Measurements from ENCODE around the gene PARD3B. TPM values are rescaled to one million over a fixed set of nuclear protein-coding genes. Genes with fewer than 3 reads are reported as not detected.

Gene PARD3B
- total and polyA plus RNA-seq, 2 of the 8 experiments (the other 6 are each of a cell fraction or from before 2014, with no cell fraction given) = 1.2 to 5.7 TPM

DNA sequence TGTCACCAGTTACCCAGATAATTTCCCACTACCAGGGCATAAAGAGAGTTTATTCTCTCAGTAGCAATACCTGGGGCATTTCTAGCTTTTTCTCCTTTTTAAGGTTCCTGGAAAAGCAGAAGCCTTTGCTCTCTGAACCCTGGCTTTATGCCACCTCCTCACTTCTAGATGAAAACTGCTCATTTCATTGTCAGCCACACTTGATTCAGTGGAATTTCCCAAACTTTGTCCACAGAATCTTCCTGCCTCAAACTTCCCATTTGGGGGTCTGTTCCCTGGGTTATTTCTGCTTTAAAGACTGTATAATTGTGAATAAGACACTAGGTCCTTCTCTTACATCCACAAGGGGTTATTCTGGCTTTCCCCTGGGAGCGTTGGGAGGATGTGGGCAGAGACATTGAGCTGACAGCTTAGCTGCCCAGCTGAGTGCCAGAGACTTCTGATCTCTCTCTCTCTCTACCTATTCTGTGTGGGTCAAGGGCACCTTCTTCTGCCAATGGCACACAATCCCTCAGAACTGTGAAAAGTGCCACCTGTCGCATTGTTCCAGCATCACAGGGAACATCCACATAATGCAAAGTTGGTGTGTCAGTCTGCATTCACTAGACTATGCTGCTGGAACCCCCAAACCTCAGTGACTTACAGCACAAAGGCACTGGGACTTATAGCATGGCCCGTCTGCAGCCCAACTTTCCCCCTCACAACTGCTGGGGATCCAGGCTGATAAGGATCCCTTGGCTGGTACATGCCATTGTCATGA lies 1117.1 kb downstream of the PARD3B start (continued):
- TF ChIP-seq, protein P1, sequence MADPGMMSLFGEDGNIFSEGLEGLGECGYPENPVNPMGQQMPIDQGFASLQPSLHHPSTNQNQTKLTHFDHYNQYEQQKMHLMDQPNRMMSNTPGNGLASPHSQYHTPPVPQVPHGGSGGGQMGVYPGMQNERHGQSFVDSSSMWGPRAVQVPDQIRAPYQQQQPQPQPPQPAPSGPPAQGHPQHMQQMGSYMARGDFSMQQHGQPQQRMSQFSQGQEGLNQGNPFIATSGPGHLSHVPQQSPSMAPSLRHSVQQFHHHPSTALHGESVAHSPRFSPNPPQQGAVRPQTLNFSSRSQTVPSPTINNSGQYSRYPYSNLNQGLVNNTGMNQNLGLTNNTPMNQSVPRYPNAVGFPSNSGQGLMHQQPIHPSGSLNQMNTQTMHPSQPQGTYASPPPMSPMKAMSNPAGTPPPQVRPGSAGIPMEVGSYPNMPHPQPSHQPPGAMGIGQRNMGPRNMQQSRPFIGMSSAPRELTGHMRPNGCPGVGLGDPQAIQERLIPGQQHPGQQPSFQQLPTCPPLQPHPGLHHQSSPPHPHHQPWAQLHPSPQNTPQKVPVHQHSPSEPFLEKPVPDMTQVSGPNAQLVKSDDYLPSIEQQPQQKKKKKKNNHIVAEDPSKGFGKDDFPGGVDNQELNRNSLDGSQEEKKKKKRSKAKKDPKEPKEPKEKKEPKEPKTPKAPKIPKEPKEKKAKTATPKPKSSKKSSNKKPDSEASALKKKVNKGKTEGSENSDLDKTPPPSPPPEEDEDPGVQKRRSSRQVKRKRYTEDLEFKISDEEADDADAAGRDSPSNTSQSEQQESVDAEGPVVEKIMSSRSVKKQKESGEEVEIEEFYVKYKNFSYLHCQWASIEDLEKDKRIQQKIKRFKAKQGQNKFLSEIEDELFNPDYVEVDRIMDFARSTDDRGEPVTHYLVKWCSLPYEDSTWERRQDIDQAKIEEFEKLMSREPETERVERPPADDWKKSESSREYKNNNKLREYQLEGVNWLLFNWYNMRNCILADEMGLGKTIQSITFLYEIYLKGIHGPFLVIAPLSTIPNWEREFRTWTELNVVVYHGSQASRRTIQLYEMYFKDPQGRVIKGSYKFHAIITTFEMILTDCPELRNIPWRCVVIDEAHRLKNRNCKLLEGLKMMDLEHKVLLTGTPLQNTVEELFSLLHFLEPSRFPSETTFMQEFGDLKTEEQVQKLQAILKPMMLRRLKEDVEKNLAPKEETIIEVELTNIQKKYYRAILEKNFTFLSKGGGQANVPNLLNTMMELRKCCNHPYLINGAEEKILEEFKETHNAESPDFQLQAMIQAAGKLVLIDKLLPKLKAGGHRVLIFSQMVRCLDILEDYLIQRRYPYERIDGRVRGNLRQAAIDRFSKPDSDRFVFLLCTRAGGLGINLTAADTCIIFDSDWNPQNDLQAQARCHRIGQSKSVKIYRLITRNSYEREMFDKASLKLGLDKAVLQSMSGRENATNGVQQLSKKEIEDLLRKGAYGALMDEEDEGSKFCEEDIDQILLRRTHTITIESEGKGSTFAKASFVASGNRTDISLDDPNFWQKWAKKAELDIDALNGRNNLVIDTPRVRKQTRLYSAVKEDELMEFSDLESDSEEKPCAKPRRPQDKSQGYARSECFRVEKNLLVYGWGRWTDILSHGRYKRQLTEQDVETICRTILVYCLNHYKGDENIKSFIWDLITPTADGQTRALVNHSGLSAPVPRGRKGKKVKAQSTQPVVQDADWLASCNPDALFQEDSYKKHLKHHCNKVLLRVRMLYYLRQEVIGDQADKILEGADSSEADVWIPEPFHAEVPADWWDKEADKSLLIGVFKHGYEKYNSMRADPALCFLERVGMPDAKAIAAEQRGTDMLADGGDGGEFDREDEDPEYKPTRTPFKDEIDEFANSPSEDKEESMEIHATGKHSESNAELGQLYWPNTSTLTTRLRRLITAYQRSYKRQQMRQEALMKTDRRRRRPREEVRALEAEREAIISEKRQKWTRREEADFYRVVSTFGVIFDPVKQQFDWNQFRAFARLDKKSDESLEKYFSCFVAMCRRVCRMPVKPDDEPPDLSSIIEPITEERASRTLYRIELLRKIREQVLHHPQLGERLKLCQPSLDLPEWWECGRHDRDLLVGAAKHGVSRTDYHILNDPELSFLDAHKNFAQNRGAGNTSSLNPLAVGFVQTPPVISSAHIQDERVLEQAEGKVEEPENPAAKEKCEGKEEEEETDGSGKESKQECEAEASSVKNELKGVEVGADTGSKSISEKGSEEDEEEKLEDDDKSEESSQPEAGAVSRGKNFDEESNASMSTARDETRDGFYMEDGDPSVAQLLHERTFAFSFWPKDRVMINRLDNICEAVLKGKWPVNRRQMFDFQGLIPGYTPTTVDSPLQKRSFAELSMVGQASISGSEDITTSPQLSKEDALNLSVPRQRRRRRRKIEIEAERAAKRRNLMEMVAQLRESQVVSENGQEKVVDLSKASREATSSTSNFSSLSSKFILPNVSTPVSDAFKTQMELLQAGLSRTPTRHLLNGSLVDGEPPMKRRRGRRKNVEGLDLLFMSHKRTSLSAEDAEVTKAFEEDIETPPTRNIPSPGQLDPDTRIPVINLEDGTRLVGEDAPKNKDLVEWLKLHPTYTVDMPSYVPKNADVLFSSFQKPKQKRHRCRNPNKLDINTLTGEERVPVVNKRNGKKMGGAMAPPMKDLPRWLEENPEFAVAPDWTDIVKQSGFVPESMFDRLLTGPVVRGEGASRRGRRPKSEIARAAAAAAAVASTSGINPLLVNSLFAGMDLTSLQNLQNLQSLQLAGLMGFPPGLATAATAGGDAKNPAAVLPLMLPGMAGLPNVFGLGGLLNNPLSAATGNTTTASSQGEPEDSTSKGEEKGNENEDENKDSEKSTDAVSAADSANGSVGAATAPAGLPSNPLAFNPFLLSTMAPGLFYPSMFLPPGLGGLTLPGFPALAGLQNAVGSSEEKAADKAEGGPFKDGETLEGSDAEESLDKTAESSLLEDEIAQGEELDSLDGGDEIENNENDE (IDR thresholded peaks at IDR 0.05; ENCODE audit: insufficient replicate concordance, low read length) = no peak
- TF ChIP-seq EZH2 (IDR thresholded peaks at IDR 0.05; ENCODE audit: low read depth, low read length, severe bottlenecking) (no peak), POLR2A (IDR thresholded peaks at IDR 0.05; ENCODE audit: control extremely low read depth in 1 of 2, low read depth in 2 of 2, low read length in 2 of 2) (no peak), CHD1 (IDR thresholded peaks at IDR 0.05; ENCODE audit: low read depth, low read length) (no peak), NANOG (IDR thresholded peaks at IDR 0.05; ENCODE audit: insufficient read depth, low read depth, low read length, poor library complexity, severe bottlenecking) (no peak), SP4 (IDR thresholded peaks at IDR 0.05; ENCODE audit: low read length) (no peak), YY1 (IDR thresholded peaks at IDR 0.05; ENCODE audit: low read depth, low read length) (no peak), BRCA1 (IDR thresholded peaks at IDR 0.05; ENCODE audit: low read depth, low read length) (no peak)
- TF ChIP-seq, protein P2, sequence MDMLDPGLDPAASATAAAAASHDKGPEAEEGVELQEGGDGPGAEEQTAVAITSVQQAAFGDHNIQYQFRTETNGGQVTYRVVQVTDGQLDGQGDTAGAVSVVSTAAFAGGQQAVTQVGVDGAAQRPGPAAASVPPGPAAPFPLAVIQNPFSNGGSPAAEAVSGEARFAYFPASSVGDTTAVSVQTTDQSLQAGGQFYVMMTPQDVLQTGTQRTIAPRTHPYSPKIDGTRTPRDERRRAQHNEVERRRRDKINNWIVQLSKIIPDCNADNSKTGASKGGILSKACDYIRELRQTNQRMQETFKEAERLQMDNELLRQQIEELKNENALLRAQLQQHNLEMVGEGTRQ (IDR thresholded peaks at IDR 0.05; ENCODE audit: low read length) = no peak

Data from H1 (cell line).